GM19463 (cell line): ENCODE results near the gene EPB41L4A.
"Not testable (repeated sequence)": the region's sequence is repeated elsewhere in the genome, so short reads cannot be mapped to it uniquely, and the experiment has no call there.

Experiments
- ATAC-seq: cut with Tn5 transposase; IDR thresholded peaks from one replicate; pipeline ENCODE4 v1.9.1; 2021; ENCODE audit warnings: mild to moderate bottlenecking, moderate library complexity; ENCODE audit not compliant: unreplicated experiment

Gene EPB41L4A

GRCh38 chr5:112217843-112218579 lies 201.1 kb downstream of the EPB41L4A start:
- ATAC-seq = no peak

GRCh38 chr5:112216140-112216539 lies 202.9 kb downstream of the EPB41L4A start:
- no peak for ATAC-seq

- ATAC-seq = no peak
Observed at GRCh38 chr5:112210430-112211005, 208.6 kb downstream of the EPB41L4A start.

- ATAC-seq = no peak
Observed at GRCh38 chr5:112208699-112209615, 210.1 kb downstream of the EPB41L4A start.

GRCh38 chr5:112208195-112208594 lies 210.9 kb downstream of the EPB41L4A start:
- ATAC-seq = not testable (repeated sequence)

- no peak for ATAC-seq
Observed at GRCh38 chr5:112205846-112206245, 213.2 kb downstream of the EPB41L4A start.

DNA sequence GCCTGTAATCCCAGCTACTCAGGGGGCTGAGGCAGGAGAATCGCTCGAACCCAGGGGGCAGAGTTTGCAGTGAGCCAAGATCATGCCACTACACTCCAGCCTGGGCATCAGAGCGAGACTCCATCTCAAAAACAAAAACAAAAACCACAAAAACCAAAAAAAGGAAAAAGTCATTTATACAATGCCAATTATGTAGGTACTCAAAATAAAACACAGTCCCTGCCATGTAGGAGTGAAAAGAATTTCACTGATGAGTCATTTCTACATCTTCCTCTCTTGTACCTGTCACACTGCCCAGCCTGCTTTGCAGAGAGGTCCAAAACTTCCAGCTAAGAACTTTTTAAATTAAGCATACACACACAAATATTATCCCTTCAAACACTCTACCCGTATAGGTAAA lies 215.8 kb downstream of the EPB41L4A start:
- ATAC-seq = peak; percentile 65

- no peak for ATAC-seq
Observed at GRCh38 chr5:112202694-112203093, 216.4 kb downstream of the EPB41L4A start.

GRCh38 chr5:112201141-112201540 lies 217.9 kb downstream of the EPB41L4A start:
- ATAC-seq = no peak

DNA sequence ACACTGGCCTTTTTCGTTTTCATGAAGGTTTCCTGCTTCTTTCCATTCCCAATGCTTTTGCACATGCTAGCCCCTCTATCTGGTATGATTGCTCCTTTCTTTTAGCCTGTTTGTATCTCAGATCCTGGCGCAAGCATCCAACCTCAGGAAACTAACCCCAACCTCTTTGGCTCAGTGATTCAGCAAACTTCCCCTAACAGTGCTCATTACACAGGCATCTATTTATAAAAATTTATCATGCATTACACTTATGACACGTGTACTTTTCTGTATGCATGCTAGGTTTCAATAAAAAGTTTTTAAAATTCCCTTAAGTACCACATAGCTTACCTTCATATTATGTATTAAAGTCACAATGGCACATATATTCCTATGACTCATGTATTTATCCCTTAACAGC lies 218.9 kb downstream of the EPB41L4A start:
- no peak for ATAC-seq

GRCh38 chr5:112196584-112196983 lies 222.5 kb downstream of the EPB41L4A start:
- no peak for ATAC-seq

DNA sequence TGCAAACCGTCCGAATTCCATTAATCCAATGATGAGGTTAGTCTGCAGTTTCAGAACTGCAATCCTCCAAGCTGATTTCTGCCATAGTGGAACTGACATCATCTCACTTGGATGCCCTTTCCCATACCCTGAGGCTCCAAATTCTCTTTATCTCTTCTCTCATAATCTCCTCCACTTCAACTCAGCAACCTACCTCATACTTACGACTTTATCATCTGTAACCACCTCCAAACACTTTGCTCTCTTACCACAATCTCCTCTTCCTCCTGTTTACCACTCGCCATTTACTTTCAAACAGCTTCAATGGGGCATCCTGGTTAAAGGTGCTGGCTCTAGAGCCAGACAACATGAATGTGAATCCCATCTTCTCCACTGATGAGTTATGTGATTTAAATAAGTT lies 223.2 kb downstream of the EPB41L4A start:
- no peak for ATAC-seq

GRCh38 chr5:112192866-112193265 lies 226.2 kb downstream of the EPB41L4A start:
- ATAC-seq = no peak

GRCh38 chr5:112192072-112192471 lies 227.0 kb downstream of the EPB41L4A start:
- no peak for ATAC-seq

GRCh38 chr5:112189391-112189790 lies 229.7 kb downstream of the EPB41L4A start:
- no peak for ATAC-seq

- ATAC-seq = no peak
Observed at GRCh38 chr5:112186401-112186990, 232.6 kb downstream of the EPB41L4A start.

DNA sequence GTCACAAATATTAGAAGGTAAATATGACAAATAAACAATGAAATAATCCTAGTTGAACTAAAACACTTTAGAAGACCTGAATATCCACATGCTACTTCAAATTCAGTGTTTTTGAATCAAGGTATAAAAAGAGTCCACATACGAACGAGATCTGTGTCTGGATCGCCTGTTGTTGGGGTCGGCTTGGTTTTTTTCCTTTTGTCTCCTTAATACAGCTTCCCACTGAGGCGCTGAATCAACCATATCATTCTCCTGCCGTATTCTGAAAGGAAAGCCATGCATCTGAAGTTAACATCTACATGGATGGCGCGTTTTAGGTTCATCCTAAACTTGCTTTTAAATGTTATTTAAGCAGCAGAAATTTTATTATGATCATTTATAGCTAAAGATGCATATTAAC lies 235.2 kb downstream of the EPB41L4A start:
- no peak for ATAC-seq

- ATAC-seq = no peak
Observed at GRCh38 chr5:112183103-112183711, 235.9 kb downstream of the EPB41L4A start.

GRCh38 chr5:112179290-112179689 lies 239.8 kb downstream of the EPB41L4A start:
- no peak for ATAC-seq

DNA sequence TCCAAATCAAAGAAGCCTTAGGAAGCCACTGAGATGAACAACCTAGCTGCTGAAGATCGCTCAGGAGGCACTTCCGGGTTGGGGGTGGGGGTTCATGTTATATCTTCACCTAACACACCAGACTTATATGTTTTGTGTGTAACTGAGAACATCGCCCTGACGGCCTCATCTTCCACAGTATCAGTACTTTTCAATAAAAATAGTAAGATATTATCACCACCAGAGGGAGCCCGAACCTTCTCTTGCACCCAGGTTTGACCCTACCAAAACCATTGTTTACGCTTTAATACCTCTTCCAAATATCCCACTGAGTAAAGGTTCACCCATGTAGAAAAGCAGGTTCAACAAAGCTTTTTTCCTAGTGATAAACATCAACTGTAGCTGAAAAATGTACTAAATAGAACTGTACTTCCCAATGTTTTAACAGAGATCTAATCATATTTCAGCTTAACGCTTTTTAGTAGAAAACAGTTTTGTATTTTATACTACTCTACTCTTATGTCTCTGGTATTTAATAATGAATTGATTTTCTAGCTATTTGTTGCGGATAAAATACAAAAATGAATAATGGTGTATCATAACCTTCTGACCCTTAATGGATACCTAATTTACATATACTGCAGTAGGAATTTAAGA lies 244.0 kb downstream of the EPB41L4A start:
- peak; percentile 93 for ATAC-seq
